NCI-H1694 (cell line): ENCODE results near the gene GSTM4.
"Not testable (repeated sequence)": the region's sequence is repeated elsewhere in the genome, so short reads cannot be mapped to it uniquely, and the experiment has no call there.

Experiments used
- DNase-seq: peaks from one replicate; lab custom pipeline; 2025; lab: John Stamatoyannopoulos, UW

The GSTM4 gene

DNA sequence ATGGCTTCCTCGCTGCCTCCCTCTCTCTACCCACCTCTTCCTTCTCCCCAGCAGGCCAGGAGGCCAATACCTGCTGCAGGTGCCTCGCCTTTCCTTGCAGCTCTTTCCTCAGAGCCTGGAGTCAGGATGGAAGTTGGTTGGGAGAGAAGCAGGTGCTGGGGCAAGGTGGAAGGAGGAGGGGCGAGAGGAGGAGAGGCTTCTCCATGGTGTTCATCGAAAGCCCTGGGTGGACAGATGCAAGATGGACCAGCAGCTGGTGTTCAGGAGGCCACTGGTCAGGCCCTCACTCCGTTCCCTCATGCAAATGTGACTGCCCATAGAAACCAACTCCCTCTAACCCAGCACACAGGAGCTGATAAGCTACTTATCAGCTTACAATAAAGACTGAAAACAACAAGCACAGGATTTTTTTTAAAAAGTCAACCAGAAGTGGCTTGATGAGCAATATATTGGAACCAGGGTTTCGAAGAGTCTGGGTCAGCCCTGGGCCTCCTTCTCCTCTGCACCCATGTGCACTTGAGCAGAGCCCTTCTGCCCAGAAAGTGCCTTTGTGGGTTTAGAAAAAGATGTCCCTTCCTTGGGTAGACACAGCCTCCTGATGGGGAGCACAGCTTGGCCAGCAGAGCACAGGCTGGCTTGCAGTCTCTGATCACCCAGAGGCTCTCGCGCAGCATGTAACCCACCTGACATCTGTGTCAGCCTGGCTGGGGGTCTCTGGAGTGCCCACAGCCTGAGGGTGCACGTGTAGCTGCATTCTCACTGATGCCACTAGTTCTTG is 16.6 kb upstream of the GSTM4 start:
- no peak for DNase-seq

DNA sequence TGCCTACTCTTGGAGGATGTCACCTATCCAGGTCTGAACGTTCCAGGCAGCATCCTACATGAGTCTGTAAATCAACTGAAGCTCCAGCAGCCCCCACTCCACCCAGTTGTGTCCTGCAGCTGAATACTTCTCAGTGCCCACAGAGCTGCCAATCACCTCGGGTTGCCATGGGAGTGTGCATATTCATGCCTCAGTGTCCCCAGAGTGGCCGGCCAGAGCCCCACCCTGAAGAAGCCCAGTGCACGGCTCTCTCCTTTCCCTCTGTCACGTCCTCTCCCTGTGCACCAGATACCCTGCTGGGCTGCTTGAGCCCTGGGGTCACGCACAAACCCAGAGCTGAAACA is 16.1 kb upstream of the GSTM4 start:
- no peak for DNase-seq

GRCh38 chr1:109640285-109640865 is 15.5 kb upstream of the GSTM4 start:
- DNase-seq = peak; percentile 77

GRCh38 chr1:109641078-109641740 is 14.7 kb upstream of the GSTM4 start:
- no peak for DNase-seq

DNA sequence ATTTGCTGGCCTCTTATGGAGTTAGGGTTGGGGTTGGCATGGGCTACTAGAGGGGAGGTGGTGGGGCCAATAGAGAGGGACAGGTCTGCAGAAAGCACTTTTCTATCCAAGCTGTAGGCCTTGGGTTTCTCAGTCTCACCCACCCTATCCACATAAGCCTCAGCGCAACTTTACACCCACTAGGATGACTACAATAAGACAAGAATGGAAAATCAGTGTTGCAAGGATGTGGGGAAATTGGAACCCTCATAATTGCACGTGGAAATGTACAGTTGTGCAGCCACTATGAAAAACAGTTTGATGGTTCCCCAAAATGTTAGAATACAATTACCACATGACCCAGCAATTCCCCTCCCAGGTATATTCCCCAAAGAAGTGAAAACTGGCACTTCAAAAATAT is 14.0 kb upstream of the GSTM4 start:
- DNase-seq = no peak

GRCh38 chr1:109642626-109643025 is 13.3 kb upstream of the GSTM4 start:
- DNase-seq = no peak

- DNase-seq = peak; percentile 59
Observed at GRCh38 chr1:109643385-109644230, 12.3 kb upstream of the GSTM4 start.

DNA sequence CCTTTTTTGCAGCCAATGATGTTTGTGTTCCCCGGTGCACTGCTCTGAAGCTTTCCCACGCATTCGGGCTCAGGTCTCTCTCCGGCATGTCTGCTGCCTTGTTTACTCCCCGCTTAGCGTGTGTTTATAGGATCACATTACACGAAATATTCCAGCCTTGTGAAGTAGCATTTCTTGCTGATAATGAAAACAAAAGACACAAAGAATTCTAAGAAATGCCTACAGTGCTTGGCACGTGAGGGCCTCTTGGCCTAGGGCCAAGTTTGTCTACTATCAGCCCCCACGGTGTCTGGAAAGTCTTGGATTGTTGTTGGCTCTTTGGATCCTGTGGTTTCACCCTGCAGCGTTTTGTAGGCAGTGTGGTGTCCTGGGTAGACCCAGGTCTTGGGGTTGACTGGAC is 11.2 kb upstream of the GSTM4 start:
- DNase-seq = no peak

- DNase-seq = peak; percentile 27
Observed at GRCh38 chr1:109649491-109649914, 6.4 kb upstream of the GSTM4 start.

- no peak for DNase-seq
Observed at GRCh38 chr1:109650609-109651008, 5.3 kb upstream of the GSTM4 start.

GRCh38 chr1:109652402-109652801 is 3.5 kb upstream of the GSTM4 start:
- DNase-seq = no peak

DNA sequence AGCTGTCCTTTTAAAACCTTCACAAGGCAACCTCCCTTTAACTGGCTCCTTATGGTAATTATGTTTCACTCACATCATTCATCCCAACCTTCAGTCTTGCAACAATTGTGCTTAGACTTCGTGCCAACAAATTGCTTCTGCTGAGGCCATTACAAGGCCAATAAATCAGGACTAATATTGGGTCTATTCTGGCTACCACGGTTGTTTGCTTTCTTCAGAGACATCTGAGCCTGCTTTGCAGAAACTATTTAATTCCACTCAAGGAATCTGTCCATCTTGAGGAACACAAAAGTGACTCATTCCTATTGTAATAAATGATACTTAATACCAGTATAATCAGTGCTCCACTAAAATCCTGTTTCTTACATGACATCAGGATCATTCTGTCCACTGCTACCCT is 2.6 kb upstream of the GSTM4 start:
- DNase-seq = no peak

GRCh38 chr1:109654519-109654918 is 1.4 kb upstream of the GSTM4 start:
- no peak for DNase-seq

DNA sequence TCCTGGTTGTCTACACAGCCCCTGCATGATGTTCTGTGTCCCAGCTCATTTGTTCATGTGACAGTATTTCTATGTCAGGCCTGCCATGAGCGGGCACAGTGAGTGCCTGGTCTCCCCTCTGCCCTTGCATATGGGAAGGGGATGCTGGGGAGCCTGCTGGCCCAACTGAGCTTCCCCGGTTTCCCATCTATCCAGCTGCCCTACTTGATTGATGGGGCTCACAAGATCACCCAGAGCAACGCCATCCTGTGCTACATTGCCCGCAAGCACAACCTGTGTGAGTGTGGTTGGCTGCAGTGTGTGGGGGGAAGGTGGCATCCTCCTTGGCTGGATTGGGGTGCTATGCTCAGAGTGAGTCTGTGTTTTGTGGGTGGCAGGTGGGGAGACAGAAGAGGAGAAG is 1.5 kb downstream of the GSTM4 start:
- no peak for DNase-seq

DNA sequence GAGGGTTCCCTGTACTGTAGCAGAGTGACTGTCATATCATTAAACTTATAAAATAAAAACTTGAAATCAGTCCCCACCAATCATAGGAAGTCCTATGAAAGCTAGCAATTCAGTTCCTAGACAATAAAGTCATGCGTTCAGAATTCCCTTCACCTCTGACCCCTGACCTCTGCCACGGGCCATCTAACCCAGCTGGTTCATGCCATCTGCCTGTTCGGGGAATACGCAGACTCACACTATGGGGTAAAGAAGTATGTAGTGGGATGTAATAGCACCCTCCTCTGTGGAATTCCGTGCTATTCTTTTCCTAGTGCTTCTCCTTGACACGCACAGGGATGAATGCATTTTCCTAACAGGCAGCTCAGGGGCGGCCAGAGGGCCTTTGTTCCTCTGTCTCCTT is 2.1 kb downstream of the GSTM4 start:
- DNase-seq = no peak

GRCh38 chr1:109658533-109659042 is 2.7 kb downstream of the GSTM4 start:
- DNase-seq = no peak

- no peak for DNase-seq
Observed at GRCh38 chr1:109659145-109659544, 3.2 kb downstream of the GSTM4 start.

GRCh38 chr1:109659997-109660690 is 4.2 kb downstream of the GSTM4 start:
- DNase-seq = peak; percentile 18

GRCh38 chr1:109660691-109661026 is 4.8 kb downstream of the GSTM4 start:
- DNase-seq = not testable (repeated sequence)

GRCh38 chr1:109661391-109661790 is 5.5 kb downstream of the GSTM4 start:
- DNase-seq = no peak

DNA sequence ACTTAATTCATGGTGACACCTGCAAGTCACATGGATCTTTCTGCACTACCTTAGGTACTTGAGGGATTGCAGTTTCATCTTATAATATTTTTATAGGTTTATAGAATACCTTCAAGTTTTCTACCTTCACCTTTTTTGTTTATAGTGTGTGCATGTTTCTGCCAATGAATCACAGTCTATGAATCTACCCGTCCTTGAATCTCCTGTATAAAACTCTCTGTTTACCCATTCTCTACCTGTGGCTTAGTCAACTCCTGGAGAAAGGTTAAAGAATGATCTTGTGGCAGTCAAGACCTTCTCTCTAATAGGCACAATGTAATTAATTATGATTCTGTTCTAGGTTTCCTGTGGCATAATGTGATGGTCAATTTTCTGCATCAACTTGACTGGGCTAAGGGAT is 8.8 kb downstream of the GSTM4 start:
- DNase-seq = no peak
